HEK293 (cell line): ENCODE measurements around the gene SIM2.

Experiments
- CTCF ChIA-PET: fragments of 350-600 bp; formaldehyde crosslinking; extraction: SDS; loops from one replicate; lab custom pipeline; 2021; ENCODE audit warnings: antibody characterized with exemption; lab: Yijun Ruan, JAX
- POLR2A ChIA-PET: fragments of 300-600 bp; formaldehyde crosslinking; extraction: SDS; loops from one replicate; lab custom pipeline; 2020; ENCODE audit warnings: antibody characterized with exemption, inconsistent platforms; lab: Yijun Ruan, JAX
- H3K27ac ChIP-seq: fragments of 200-500 bp; sonication (Bioruptor generic); 2 replicates; pipeline ENCODE4 v1.5.1; 2014; ENCODE audit warnings: low read depth, low read length, control low read depth, inconsistent platforms; ENCODE audit errors: extremely low read depth
- H3K36me3 ChIP-seq, 2 experiments: fragments of 200-500 bp in 1 of 2; sonication (Bioruptor generic) in 1 of 2; 1 replicate in 1 of 2; 2 replicates in 1 of 2; pipeline ENCODE4 v1.5.1; 2014 to 2017; ENCODE audit warnings: inconsistent platforms in 2 of 2, low read length in 2 of 2; ENCODE audit not compliant: control insufficient read depth in 2 of 2, insufficient read depth in 1 of 2
- H3K4me1 ChIP-seq: fragments of 200-500 bp; sonication (Bioruptor generic); 2 replicates; pipeline ENCODE4 v1.5.1; 2014; ENCODE audit warnings: mild to moderate bottlenecking, low read length, inconsistent platforms; ENCODE audit not compliant: control insufficient read depth, insufficient read depth
- H3K4me3 ChIP-seq: 2 replicates; pipeline ENCODE4 v1.5.1; 2011; ENCODE audit warnings: low read depth, mild to moderate bottlenecking, control low read depth, low read length, moderate library complexity
- H3K9me3 ChIP-seq: fragments of 200-500 bp; sonication (Bioruptor generic); 2 replicates; pipeline ENCODE4 v1.5.1; 2014; ENCODE audit warnings: low read depth, low read length, inconsistent platforms; ENCODE audit not compliant: control insufficient read depth, insufficient read depth
- FEZF1 ChIP-seq: fragments of 450-650 bp; formaldehyde crosslinking; IDR thresholded peaks from 2 replicates; pipeline ENCODE4 v1.5.1; 2016; ENCODE audit warnings: missing biosample characterization, missing genetic modification characterization
- GFI1B ChIP-seq: fragments of 450-650 bp; formaldehyde crosslinking; IDR thresholded peaks from 2 replicates; pipeline ENCODE4 v1.5.1; 2016; ENCODE audit warnings: missing biosample characterization, missing genetic modification characterization
- GLIS2 ChIP-seq: fragments of 450-650 bp; formaldehyde crosslinking; IDR thresholded peaks from 2 replicates; pipeline ENCODE4 v1.5.1; 2016; ENCODE audit warnings: missing biosample characterization, missing genetic modification characterization
- MEIS1 ChIP-seq: sonication (generic); formaldehyde crosslinking; IDR thresholded peaks from 2 replicates; pipeline ENCODE4 v1.8.1; 2022; ENCODE audit warnings: missing genetic modification reagents, mild to moderate bottlenecking, borderline replicate concordance
- PATZ1 ChIP-seq: fragments of 450-650 bp; formaldehyde crosslinking; IDR thresholded peaks from 2 replicates; pipeline ENCODE4 v1.5.1; 2016; ENCODE audit warnings: missing biosample characterization, missing genetic modification characterization
- ZBTB17 ChIP-seq: fragments of 450-650 bp; formaldehyde crosslinking; IDR thresholded peaks from 2 replicates; pipeline ENCODE4 v1.5.1; 2016; ENCODE audit warnings: missing biosample characterization, missing genetic modification characterization
- ZNF114 ChIP-seq: fragments of 450-650 bp; formaldehyde crosslinking; IDR thresholded peaks from 2 replicates; pipeline ENCODE4 v1.5.0; 2017; ENCODE audit warnings: missing biosample characterization, missing genetic modification characterization
- ZNF121 ChIP-seq: fragments of 450-650 bp; formaldehyde crosslinking; IDR thresholded peaks from 2 replicates; pipeline ENCODE4 v1.5.1; 2016; ENCODE audit warnings: missing biosample characterization, missing genetic modification characterization
- ZNF138 ChIP-seq: fragments of 450-650 bp; formaldehyde crosslinking; IDR thresholded peaks from 2 replicates; pipeline ENCODE4 v1.5.1; 2016; ENCODE audit warnings: missing biosample characterization, missing genetic modification characterization, borderline replicate concordance
- ZNF362 ChIP-seq: fragments of 450-650 bp; formaldehyde crosslinking; IDR thresholded peaks from 2 replicates; pipeline ENCODE4 v1.5.1; 2016; ENCODE audit warnings: missing biosample characterization, missing genetic modification characterization
- ZNF366 ChIP-seq: fragments of 450-650 bp; formaldehyde crosslinking; conservative IDR thresholded peaks from 2 replicates; pipeline ENCODE4 v1.5.1; 2016; ENCODE audit warnings: missing biosample characterization, missing genetic modification characterization
- ZNF37A ChIP-seq: fragments of 450-650 bp; IDR thresholded peaks from 2 replicates; pipeline ENCODE4 v1.5.1; 2018; ENCODE audit warnings: missing biosample characterization, missing genetic modification characterization
- ZNF514 ChIP-seq: fragments of 450-650 bp; formaldehyde crosslinking; IDR thresholded peaks from 2 replicates; pipeline ENCODE4 v1.5.1; 2016; ENCODE audit warnings: missing biosample characterization, missing genetic modification characterization
- ZNF610 ChIP-seq: fragments of 450-650 bp; formaldehyde crosslinking; IDR thresholded peaks from 2 replicates; pipeline ENCODE4 v1.5.1; 2016; ENCODE audit warnings: missing biosample characterization, missing genetic modification characterization, borderline replicate concordance
- ZNF645 ChIP-seq: fragments of 450-650 bp; formaldehyde crosslinking; IDR thresholded peaks from 2 replicates; pipeline ENCODE4; 2016; ENCODE audit warnings: missing biosample characterization, missing genetic modification characterization
- ZNF654 ChIP-seq: fragments of 450-650 bp; formaldehyde crosslinking; IDR thresholded peaks from 2 replicates; pipeline ENCODE4 v1.5.1; 2016; ENCODE audit warnings: low read depth, missing biosample characterization, missing genetic modification characterization
- ZNF707 ChIP-seq: fragments of 450-650 bp; formaldehyde crosslinking; IDR thresholded peaks from 2 replicates; pipeline ENCODE4 v1.5.1; 2016; ENCODE audit warnings: missing biosample characterization, missing genetic modification characterization
- TF ChIP-seq, protein P1 (sequence below): fragments of 450-650 bp; formaldehyde crosslinking; conservative IDR thresholded peaks from 2 replicates; pipeline ENCODE4 v1.5.1; 2016; ENCODE audit warnings: low read depth, missing biosample characterization, missing genetic modification characterization
- TF ChIP-seq, protein P2 (sequence below): fragments of 450-650 bp; formaldehyde crosslinking; IDR thresholded peaks from 2 replicates; pipeline ENCODE4 v1.5.1; 2016; ENCODE audit warnings: missing biosample characterization, missing genetic modification characterization, borderline replicate concordance

SIM2 gene

GRCh38 chr21:36686955-36687354, 12.0 kb upstream of the SIM2 start (continued):
- TF ChIP-seq PATZ1 (tag by site-specific recombination) (no peak), ZNF654 (tag by site-specific recombination) (no peak), ZNF362 (tag by site-specific recombination) (no peak), ZNF610 (no peak), ZNF645 (tag by site-specific recombination) (no peak), ZNF114 (tag by site-specific recombination) (no peak), ZNF514 (tag by site-specific recombination) (no peak), ZBTB17 (tag by site-specific recombination) (no peak), ZNF707 (no peak), MEIS1 (CRISPR knock-in tag) (no peak), GLIS2 (tag by site-specific recombination) (no peak), GFI1B (no peak), ZNF37A (tag by site-specific recombination) (no peak)
- TF ChIP-seq, protein P1, sequence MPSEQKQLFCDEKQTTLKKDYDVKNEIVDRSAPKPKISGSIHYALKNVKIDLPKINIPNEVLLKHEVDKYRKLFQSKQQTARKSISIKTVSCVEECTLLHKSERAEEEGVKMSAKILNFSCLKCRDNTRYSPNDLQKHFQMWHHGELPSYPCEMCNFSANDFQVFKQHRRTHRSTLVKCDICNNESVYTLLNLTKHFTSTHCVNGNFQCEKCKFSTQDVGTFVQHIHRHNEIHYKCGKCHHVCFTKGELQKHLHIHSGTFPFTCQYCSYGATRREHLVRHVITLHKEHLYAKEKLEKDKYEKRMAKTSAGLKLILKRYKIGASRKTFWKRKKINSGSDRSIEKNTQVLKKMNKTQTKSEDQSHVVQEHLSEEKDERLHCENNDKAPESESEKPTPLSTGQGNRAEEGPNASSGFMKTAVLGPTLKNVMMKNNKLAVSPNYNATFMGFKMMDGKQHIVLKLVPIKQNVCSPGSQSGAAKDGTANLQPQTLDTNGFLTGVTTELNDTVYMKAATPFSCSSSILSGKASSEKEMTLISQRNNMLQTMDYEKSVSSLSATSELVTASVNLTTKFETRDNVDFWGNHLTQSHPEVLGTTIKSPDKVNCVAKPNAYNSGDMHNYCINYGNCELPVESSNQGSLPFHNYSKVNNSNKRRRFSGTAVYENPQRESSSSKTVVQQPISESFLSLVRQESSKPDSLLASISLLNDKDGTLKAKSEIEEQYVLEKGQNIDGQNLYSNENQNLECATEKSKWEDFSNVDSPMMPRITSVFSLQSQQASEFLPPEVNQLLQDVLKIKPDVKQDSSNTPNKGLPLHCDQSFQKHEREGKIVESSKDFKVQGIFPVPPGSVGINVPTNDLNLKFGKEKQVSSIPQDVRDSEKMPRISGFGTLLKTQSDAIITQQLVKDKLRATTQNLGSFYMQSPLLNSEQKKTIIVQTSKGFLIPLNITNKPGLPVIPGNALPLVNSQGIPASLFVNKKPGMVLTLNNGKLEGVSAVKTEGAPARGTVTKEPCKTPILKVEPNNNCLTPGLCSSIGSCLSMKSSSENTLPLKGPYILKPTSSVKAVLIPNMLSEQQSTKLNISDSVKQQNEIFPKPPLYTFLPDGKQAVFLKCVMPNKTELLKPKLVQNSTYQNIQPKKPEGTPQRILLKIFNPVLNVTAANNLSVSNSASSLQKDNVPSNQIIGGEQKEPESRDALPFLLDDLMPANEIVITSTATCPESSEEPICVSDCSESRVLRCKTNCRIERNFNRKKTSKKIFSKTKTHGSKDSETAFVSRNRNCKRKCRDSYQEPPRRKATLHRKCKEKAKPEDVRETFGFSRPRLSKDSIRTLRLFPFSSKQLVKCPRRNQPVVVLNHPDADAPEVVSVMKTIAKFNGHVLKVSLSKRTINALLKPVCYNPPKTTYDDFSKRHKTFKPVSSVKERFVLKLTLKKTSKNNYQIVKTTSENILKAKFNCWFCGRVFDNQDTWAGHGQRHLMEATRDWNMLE: no peak
- TF ChIP-seq, protein P2, sequence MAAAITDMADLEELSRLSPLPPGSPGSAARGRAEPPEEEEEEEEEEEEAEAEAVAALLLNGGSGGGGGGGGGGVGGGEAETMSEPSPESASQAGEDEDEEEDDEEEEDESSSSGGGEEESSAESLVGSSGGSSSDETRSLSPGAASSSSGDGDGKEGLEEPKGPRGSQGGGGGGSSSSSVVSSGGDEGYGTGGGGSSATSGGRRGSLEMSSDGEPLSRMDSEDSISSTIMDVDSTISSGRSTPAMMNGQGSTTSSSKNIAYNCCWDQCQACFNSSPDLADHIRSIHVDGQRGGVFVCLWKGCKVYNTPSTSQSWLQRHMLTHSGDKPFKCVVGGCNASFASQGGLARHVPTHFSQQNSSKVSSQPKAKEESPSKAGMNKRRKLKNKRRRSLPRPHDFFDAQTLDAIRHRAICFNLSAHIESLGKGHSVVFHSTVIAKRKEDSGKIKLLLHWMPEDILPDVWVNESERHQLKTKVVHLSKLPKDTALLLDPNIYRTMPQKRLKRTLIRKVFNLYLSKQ (tag by site-specific recombination): no peak

- Histone ChIP-seq H3K9me3 (no peaks in the 10 kb centered on the region), H3K36me3 (no peaks in the 10 kb centered on the region), H3K27ac (no peak overlapping the region), H3K4me3 (no peak overlapping the region), H3K4me1 (peaks cover 6% of the 10 kb centered on the region)
- no peak for TF ChIP-seq ZNF366 (tag by site-specific recombination)
- no peak for TF ChIP-seq FEZF1 (tag by site-specific recombination)
- TF ChIP-seq GLIS2 (tag by site-specific recombination): no peak
- TF ChIP-seq ZNF138 (tag by site-specific recombination): no peak
- TF ChIP-seq ZNF121 (tag by site-specific recombination): no peak
- ChIA-PET POLR2A (no interaction called here), CTCF (interaction anchor here (0.6 to 1.9 kb wide), 4 partner anchors 23 to 57 kb away, joined by 3 to 10 read pairs (median 5); no protein-coding TSS in a partner anchor)
Measured at GRCh38 chr21:36688324-36688723, 10.6 kb upstream of the SIM2 start.
